NCI-H2107 (cell line): Measurements from ENCODE around the gene MED1.
"Not testable (repeated sequence)": the region's sequence is repeated elsewhere in the genome, so short reads cannot be mapped to it uniquely, and the experiment has no call there.

Experiments
- DNase-seq: peaks from one replicate; lab custom pipeline; 2025; lab: John Stamatoyannopoulos, UW

The MED1 gene

DNA sequence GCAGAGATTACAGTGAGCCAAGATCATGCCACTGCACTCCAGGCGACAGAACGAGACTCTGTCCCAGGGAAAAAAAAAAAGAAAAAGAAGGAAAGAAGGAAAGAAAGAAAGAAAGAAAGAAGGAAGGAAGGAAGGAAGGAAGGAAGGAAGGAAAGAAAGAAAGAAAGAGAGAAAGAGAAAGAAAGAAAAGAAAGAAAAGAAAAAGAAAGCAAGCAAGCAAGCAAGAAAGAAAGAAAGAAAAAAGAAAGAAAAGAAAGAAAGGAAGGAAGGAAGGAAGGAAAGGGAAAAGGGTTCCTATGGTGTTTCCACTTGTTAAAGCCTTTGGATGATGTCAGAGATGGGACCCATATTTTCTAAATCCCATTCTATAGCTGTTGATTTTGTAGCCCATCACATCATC is 11.2 kb downstream of the MED1 start:
- not testable (repeated sequence) for DNase-seq

DNA sequence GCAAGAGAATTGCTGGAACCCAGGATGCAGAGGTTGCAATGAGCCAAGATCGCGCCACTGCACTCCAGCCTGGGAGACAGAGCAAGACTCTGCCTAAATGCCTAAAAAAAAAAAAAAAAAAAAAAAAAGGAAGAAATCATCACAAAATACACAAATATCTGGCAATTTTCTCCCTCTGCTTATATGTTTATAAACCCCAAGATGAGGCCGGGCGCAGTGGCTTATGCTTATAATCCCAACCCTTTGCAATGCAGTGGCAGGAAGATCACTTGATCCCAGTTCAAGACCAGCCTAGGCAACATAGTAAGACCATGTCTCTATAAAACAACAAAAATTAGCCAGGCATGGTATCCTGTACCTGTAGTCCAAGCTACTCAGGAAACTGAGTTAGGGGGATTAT is 21.5 kb downstream of the MED1 start:
- DNase-seq = no peak

DNA sequence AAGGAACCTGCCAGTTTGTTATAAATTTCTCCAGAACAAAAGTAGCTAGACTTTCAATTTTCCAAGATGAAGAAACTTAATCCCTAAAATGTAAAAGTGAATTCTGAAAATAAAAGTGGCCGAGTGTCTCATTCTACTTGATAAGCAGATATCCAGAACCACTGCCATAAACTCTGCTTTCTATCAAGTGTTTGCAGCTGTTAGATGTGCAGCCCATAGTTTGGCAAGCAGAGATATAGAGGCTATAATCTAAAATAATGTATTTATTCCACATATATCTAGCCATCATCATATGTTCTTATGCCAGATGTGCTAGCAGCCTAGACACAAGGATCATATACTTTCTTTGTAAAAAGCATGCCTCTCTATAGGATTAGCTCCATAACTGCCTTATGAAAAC is 34.9 kb downstream of the MED1 start:
- no peak for DNase-seq

DNA sequence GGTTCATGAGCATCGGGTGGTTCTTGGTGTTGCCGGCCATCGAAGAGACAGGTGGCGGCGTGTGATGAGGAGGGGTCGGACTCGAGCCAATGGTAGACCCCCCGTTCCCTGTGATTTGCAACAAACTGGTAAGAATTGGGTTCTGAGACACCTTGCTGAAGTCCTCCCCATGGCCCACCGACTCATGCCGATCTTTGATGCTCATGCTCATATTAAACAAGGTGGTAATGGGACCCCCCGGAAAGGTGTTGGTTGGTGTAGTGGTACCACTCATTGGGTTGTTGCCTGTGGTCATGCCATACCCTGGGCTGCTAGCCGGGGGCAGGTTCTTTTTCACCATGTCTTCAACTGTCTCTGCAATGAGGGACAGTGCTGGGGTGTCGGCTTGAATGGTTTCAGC is 40.8 kb downstream of the MED1 start:
- DNase-seq = no peak

DNA sequence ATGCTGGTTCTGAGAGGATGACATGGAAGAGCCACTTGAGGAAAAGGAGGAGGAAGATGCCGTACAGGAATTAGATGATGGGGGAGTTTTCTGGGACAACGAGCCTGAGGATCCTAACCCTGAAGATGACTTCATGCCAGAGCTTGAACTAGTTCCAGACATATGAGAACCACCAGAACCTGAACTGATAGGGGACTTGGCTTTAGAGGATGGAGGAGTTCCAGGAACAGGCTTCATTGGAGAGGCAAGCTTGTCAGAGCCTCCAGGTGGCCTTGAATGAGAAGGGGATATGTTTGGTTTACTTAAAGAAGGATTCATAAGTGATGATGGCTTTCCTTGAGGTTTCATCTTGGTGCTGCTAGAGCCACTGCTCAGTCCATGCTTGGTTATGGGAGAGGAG is 42.7 kb downstream of the MED1 start:
- DNase-seq = no peak

DNA sequence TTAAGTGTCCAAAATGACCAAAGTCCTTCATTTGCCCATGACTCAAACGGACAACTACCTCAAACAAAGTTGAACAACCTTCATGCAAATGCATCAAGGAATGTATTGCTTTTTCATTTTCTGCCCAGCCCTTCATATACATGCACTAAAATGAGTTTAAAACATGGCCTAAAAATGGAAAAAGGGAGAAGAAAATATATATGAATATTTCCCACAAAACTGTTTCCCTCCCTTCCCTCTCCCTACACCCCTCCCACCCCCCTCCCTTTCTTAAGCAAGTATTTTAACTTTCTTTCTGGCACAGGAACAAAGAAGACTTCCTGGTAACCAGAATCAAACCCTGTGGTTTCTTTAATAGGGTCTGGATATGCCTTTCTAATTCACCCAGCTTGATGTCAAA is 44.1 kb downstream of the MED1 start:
- no peak for DNase-seq

DNA sequence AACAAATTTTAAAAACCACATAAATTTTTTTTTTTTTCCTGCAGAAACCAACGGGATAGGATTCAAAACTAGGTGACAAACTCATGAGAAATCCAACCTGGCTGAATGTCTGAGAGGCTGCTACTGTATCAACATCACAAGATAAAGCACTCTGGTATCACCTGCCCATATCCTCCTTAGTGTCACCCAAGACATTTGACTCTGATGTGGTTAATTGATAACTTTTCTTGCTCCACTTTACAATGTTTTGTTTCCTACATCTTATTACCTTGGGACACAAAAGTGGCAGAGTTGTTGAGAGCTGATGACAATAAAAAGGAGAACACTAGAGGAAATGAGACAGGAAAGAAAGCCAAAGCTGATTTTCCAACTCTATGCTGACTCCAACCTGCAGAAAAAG is 45.6 kb downstream of the MED1 start:
- DNase-seq = no peak

DNA sequence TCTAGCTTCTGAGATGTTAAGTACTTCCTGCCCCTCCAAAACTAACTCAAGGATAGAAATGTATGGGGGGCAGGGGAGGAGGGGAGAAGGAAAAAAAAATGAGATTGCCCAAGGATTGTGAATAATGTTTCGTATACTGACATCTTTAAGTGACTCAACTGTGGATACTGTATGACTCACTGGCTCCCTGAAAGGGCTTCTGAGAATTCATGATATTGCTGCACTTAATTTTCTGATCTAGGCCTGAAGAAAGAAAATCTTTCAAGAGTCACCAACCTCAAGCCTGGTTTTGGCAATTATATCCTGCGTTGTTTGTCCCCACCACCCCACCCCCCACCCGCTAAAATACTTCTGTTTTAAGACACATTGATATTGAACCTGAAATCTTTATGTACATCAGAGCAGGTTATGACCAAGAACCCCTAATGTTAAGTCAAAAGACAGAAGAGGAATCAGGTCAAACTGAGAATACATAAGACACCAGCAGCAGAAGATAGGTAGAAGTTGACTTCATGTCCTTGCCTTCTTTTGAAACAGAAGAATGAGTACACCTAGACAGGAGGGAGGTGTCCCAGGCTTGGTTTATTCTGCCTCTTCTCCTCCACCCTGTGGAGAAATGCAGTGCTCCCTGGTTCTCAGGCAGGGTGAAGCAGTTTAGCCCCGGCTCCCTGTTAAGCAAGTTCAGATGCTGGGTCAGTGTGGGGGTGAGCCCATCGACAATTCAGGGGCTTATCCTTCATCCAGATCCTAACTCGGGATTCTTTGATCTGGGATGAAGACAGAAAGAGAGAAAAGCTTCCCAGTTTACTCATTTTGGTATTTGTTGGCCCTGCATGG is 46.3 kb downstream of the MED1 start:
- no peak for DNase-seq

DNA sequence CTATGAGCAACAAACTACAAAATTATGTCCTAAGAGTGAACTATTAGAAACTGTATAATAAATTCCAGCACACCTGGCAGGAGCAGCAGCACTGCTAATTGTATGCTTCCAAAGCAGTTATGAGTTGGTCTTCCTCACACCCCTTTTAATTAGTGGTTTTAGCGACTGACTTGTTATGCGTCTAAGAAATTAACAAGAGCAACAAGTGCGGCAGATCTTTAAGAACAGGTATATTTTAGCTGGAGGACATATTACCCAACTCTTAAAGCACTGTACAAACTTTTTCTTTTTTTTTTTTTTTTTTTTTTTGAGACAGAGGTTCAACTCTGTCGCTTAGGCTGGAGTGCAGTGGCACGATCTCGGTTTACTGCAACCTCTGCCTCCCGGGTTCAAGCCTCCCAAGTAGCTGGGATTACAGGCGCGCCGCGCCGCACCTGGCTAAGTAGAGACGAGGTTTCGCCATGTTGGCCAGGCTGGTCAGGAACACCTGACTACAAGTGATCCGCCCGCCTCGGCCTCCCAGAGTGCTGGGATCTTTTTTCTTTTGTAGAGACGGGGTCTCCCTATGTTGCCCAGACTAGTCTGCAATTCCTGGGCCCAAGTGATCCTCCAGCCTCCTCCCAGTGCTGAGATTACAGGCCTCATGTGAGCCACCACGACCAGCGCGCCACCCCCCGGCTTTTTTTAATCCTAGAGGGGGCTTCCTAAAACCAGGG is 48.0 kb downstream of the MED1 start:
- DNase-seq = no peak

DNA sequence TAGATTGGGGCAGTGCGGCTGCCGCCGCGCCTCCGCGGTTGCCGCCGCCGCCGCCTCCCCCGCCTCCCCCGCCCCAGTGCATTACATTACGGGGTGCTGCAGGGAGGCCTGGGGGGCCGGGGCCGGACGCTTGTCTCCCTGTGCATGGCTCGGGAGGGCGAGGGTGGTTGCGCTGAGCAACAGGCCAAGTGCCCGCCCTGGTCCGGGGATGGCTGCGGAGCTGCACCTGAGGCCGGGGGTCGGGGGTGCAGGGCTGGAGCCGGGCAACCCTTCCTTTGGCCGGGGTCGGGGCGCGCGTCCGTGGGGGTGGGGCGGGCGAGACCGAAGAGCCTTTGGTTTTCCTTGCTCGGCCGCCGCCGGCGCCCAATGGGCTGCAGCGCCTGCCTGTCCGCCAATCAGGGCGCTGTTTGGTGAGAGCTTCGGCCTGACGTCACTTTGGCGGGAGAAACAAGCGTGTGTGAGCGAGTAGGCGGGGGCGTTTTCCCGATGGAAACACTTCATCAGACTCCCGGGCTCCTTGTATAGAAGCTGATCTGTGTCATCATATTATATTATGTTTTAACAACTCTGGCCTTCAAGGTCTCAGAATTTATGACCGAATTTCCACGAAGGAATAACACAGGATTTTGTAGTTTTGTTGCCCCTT is 48.7 kb downstream of the MED1 start:
- peak; percentile 88 for DNase-seq

DNA sequence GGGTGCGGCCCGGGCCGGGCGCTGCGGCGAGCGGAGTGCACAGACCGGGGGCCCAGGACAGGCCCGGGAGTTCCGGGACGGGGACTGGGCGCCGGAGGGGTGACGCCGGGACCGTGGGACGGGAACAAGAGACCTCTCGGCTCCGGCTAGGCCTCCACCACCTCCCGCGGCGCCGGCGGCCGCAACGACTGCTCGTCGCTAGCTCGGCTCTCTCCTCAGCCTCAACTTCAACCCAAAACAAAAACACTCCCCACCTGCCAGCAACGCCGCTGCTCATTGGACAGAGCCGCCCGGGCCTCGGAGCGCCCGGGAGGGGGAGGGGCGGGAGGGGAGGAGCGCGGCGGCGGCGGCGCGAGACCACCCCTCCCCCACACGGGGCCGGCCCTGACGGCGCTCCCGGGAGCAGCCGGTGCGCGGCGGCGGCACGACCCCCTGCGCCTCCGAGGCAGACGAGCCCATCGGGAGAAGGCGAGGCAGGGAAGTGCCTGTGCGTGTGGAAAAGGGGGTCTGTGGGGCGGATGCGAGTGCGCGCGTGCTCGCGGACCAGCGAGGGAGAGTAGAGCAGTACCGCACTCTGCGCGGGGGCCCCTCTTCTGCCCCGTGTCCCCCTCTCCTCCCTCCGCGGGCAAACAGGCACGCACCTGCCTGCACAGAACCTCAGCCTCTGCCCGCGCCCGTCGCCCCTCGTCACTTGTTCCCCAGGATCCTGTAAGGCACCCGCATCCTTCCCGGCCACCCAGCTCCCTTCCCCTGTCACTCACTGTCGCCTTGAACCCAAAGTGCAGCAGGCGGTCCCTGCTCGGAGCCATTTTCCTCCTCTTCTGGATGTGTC is 49.4 kb downstream of the MED1 start, which contains the start of gene FBXL20:
Gene FBXL20, minus strand, starts transcription at position 215 of the 832 bp plus-strand sequence. CDS start 224 bp downstream, outside the sequence.
- DNase-seq = peak; percentile 55

DNA sequence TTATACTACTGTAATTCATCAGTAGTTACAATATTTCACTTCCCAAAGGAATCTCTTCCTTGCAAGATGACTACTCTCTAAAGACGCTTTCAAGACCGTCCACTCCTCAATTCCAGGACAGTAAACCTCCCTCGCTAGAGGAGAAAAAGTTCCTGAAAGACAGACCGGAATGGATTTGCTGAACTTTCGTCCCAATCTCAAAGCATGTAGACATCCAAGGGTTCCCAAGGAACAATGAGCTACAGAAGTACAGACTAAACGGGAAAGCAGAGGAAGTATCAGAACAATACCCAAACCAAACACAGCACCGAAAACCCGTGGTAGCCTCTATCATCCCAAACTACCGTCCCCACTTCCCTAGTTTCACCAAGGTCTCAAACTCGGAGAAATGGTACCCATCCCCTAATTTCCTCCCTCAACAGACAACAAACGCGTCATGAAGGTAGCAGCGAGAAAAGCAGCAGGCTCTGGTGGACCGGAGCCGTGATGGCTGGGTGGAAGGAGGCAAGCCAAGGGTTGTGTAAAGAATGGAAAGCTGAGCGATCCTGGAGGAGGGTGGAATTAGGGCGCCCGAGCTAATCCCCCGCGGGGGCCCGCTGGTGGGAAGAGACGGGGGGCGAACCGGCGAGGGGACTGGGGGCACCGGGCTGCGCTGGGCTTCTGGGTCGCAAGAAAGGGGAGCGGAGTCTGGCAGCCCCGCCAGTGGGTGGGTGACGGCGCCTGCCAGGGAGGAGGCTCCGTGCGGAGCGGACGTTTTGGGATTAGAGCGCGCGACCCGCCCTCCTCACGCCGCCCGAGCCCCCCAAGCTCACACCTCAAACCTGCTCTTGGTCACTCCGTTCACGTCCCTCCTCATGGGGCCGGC is 50.3 kb downstream of the MED1 start:
- no peak for DNase-seq

DNA sequence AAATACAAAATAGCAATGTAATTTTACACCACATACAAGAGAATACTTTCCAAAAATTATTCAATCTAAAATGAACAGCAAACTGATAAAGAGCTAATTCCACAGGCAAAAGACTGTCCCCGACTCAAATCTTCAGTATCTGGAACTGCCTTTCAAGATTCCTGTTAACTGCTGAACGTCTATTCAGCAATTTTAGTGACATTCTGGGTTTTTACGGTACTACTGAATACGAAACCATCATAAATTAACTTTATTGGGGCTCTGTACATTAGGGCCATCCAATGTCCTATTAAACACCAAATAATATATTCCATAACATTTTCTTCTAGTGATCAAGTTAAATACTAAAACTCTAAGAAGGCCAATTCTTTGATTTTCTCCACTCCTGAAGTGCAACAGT is 51.3 kb downstream of the MED1 start:
- no peak for DNase-seq

DNA sequence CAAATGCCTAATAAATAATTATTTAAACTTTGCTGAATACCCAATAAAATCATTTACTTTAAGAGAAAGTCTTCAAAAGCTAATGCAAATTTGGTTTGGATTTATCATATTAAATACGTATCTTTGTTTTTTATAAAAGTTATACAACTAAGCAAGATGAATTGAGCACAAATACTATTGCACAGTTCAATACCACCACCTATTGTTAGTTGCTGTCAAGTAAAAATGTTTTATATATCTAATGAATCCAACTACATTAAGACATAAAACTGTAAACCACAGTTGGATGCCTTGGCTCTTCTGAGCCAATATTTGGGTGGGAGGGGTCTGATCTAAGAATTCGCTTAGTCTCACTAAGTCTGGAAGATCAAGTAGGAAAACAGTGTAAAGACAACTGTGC is 57.3 kb downstream of the MED1 start:
- no peak for DNase-seq

DNA sequence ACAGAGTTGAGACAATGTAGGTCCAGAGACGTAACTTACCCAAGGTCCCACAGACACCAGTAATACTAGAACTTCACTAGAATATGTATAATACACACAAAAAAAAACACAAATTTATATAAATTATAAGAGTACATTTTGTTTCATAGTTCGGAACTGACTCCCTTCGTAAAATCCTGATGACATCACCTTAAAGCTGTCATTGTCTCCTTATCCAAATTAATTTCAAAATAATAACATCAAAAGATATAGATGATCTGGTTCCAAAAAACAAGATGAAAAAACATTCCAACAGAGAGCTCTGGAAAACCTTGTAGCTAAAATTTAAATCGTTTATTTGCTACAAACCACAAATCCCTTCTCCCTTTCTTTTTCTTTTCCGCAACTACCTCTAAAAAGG is 59.6 kb downstream of the MED1 start:
- DNase-seq = no peak

DNA sequence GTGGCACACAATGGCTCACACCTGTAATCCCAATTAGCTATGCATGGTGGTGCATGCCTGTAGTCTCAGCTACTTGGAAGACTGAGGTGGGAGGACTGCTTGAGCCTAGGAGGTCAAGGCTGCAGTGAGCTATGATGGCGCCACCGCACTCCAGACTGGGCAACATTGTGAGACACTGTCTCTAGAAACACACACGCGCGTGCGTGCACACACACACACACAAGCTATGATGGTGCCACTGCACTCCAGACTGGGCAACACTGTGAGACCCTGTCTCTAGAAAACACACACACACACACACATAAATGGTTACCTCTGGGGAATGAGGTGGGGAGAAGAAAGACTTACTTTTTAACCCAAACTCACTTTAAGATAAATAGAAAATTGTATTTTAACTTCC is 66.0 kb downstream of the MED1 start:
- DNase-seq = no peak

DNA sequence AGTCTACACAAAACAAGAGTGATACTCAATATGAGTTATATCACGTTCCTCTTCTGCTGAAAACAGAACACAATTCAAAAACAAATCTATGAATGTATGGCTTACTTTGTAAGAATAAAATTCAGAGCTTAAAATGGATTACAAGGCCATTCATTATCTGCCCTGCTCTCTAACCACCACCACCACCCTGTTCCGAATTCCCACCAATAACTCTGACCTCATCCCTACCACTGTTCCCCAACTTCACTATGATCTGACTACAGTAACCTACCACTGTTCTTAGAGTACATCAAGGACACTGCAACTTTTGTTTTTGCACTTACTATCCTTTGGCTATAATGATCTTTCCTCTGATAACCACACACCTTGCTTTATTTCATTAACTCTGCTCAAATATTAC is 70.9 kb downstream of the MED1 start:
- DNase-seq = no peak

DNA sequence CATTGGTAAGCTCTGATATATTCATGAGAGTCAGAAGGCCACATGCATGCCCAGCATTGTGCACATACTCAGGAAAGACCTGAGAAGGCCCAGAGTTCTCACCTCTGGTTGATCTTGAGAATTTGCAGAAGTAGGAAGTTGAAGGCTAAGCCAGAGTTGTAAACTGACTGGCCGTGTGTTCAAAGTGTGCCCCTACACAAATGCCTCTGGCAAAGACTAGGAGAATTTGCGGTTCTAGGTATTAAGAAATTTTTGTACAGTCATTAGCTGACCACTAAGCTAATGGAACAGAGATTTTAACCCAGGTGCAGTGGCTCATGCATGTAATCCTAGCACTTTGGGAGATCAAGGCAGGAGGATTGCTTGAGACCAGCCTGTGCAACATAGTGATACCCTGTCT is 74.6 kb downstream of the MED1 start:
- DNase-seq = no peak

DNA sequence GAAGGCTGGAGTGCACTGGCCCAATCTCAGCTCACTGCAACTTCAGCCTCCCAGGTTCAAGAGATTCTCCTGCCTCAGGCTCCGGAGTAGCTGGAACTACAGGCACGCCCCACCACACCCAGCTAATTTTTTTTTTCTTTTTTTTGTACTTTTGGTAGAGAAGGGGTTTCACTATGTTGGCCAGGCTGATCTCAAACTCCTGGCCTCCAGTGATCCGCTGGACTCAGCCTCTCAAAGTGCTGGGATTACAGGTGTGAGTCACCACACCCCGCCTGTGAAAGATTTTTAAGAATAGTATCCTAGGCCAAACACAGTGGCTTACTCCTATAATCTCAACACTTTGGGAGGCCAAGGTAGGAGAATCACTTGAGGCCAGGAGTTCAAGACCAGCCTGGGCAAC is 83.3 kb downstream of the MED1 start:
- not testable (repeated sequence) for DNase-seq

DNA sequence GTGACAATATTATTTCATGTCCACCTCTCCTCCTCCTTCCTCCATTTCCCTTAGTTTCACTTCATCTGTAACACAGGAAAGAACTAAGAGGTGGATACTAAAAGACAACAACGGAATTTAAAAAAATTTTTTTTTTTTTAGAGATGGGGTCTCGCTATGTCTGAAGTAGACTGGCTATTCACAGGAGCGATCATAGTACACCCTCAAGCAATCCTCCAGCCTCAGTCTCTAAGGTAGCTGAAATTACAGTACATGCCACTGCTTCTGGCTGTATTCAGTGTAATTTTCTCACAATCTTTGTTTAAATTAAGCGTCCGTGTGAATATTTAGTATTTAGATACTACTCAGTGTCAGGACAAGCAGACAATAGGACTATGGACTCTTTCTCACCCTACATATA is 85.2 kb downstream of the MED1 start:
- no peak for DNase-seq

DNA sequence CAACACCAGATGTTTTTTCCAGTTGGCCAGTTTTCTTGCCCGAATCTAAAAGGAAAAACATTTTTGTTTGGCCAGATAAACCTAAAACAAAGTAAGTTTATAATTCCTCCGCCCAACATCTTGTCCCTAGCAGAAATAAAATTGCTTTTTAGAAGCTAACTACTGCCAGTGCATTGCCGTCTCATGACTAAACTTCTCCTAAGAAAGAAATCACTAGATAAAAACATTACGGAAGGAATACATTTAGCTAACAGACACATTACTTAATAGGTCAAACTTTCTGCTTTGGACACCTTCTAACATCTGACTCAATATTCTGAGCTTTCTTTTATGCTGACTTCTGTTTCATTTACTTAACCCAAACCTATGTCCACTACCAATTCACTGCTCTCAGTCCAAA is 85.8 kb downstream of the MED1 start:
- DNase-seq = no peak
